IMR-90 (cell line): ENCODE results near the gene APOL3. TPM values are rescaled to one million over a fixed set of nuclear protein-coding genes. Genes with fewer than 3 reads are reported as not detected.

Experiments used
- ATAC-seq: fragments of 200-7000 bp; cut with Tn5 transposase; 2 replicates; pipeline ENCODE4 v1.9.1; 2020; ENCODE audit warnings: low read depth, mild to moderate bottlenecking, moderate library complexity
- BruUV-seq: library from RNA; stranded (reverse); fragments of 400-500 nt; replicated peaks from 2 replicates; lab custom pipeline; 2021; lab: Mats Ljungman, UMichigan
- CTCF ChIA-PET: fragments of 300-600 bp; formaldehyde crosslinking; extraction: SDS; loops from one replicate; lab custom pipeline; 2021; ENCODE audit warnings: antibody characterized with exemption; lab: Yijun Ruan, JAX
- POLR2A ChIA-PET: fragments of 300-600 bp; sonication (Branson Sonifier 250); formaldehyde crosslinking; loops from one replicate; lab custom pipeline; 2022; ENCODE audit warnings: antibody characterized with exemption; ENCODE audit not compliant: unreplicated experiment; lab: Charles Lee
- DNase-seq: peaks from one replicate; pipeline ENCODE4 v3.0.0; 2013
- H2AFZ ChIP-seq: replicated peaks from 2 replicates; pipeline ENCODE3; 2013; ENCODE audit warnings: low read length, mild to moderate bottlenecking; ENCODE audit not compliant: poor library complexity
- H2AK5ac ChIP-seq: 2 replicates; pipeline ENCODE4 v1.6.1; 2013; ENCODE audit warnings: low read depth, low read length, inconsistent platforms
- H2AK9ac ChIP-seq: replicated peaks from 2 replicates; pipeline ENCODE3; 2013; ENCODE audit warnings: mild to moderate bottlenecking, low read depth, low read length, moderate library complexity; ENCODE audit not compliant: poor library complexity
- H2BK120ac ChIP-seq: 2 replicates; pipeline ENCODE4 v1.6.1; 2013; ENCODE audit warnings: low read depth, low read length, inconsistent platforms
- H2BK15ac ChIP-seq: 3 replicates; pipeline ENCODE4 v1.6.1; 2013; ENCODE audit warnings: low read depth, low read length, inconsistent platforms
- H2BK20ac ChIP-seq: 2 replicates; pipeline ENCODE4 v1.6.1; 2013; ENCODE audit warnings: low read depth, mild to moderate bottlenecking, inconsistent platforms, low read length, moderate library complexity
- H2BK5ac ChIP-seq: 2 replicates; pipeline ENCODE4 v1.6.1; 2013; ENCODE audit warnings: mild to moderate bottlenecking, low read depth, low read length, inconsistent platforms; ENCODE audit not compliant: poor library complexity, severe bottlenecking
- H3K14ac ChIP-seq: replicated peaks from 2 replicates; pipeline ENCODE4 v1.6.1; 2013; ENCODE audit warnings: low read depth, low read length, inconsistent platforms
- H3K18ac ChIP-seq: 2 replicates; pipeline ENCODE4 v1.6.1; 2013; ENCODE audit warnings: low read depth, low read length, control low read depth
- H3K23ac ChIP-seq: 2 replicates; pipeline ENCODE4 v1.6.1; 2013; ENCODE audit warnings: low read depth, low read length, inconsistent platforms
- H3K27ac ChIP-seq: 2 replicates; pipeline ENCODE4 v1.5.1; 2013; ENCODE audit warnings: mild to moderate bottlenecking, control low read depth, low read length; ENCODE audit not compliant: insufficient read depth
- H3K27me3 ChIP-seq: 2 replicates; pipeline ENCODE4 v1.6.1; 2013; ENCODE audit warnings: low read length; ENCODE audit not compliant: control insufficient read depth, insufficient read depth
- H3K36me3 ChIP-seq: 2 replicates; pipeline ENCODE4 v1.6.1; 2013; ENCODE audit warnings: low read length, mixed read lengths; ENCODE audit not compliant: control insufficient read depth, insufficient read depth
- H3K4ac ChIP-seq: 2 replicates; pipeline ENCODE4 v1.6.1; 2013; ENCODE audit warnings: low read depth, low read length, inconsistent platforms
- H3K4me1 ChIP-seq: 2 replicates; pipeline ENCODE4 v1.6.1; 2013; ENCODE audit warnings: low read length, mixed read lengths; ENCODE audit not compliant: control insufficient read depth, insufficient read depth
- H3K4me2 ChIP-seq: 2 replicates; pipeline ENCODE4 v1.6.1; 2013; ENCODE audit warnings: low read depth, mild to moderate bottlenecking, control low read depth, low read length, moderate library complexity
- H3K4me3 ChIP-seq: 2 replicates; pipeline ENCODE4 v1.5.1; 2013; ENCODE audit warnings: low read depth, mild to moderate bottlenecking, control low read depth, low read length, moderate library complexity; ENCODE audit not compliant: insufficient read depth
- H3K56ac ChIP-seq: 2 replicates; pipeline ENCODE4 v1.6.1; 2013; ENCODE audit warnings: low read length, inconsistent platforms; ENCODE audit not compliant: insufficient read depth; ENCODE audit errors: extremely low read depth
- H3K79me1 ChIP-seq, 2 experiments: 2 replicates each; pipeline ENCODE4 v1.6.1; 2013; ENCODE audit warnings: low read length in 2 of 2, inconsistent platforms in 1 of 2, low read depth in 1 of 2
- H3K9ac ChIP-seq: 2 replicates; pipeline ENCODE4 v1.6.1; 2013; ENCODE audit warnings: low read depth, low read length, control low read depth
- H3K9me1 ChIP-seq: 2 replicates; pipeline ENCODE4 v1.6.1; 2013; ENCODE audit warnings: low read length, inconsistent platforms; ENCODE audit not compliant: insufficient read depth
- H3K9me3 ChIP-seq: 2 replicates; pipeline ENCODE4 v1.6.1; 2013; ENCODE audit warnings: low read length; ENCODE audit not compliant: control insufficient read depth, insufficient read depth
- H4K20me1 ChIP-seq: 2 replicates; pipeline ENCODE4 v1.6.1; 2013; ENCODE audit warnings: low read length, inconsistent platforms; ENCODE audit not compliant: insufficient read depth
- H4K5ac ChIP-seq: 2 replicates; pipeline ENCODE4 v1.6.1; 2013; ENCODE audit warnings: mild to moderate bottlenecking, low read depth, low read length, control low read depth
- H4K8ac ChIP-seq, 2 experiments: 2 replicates each; pipeline ENCODE4 v1.6.1; 2013; ENCODE audit warnings: low read depth in 2 of 2, low read length in 2 of 2, control low read depth in 1 of 2, inconsistent platforms in 1 of 2
- H4K91ac ChIP-seq: 2 replicates; pipeline ENCODE4 v1.6.1; 2013; ENCODE audit warnings: low read depth, low read length, inconsistent platforms; ENCODE audit not compliant: insufficient read depth
- BHLHE40 ChIP-seq: fragments of 150-350 bp; IDR thresholded peaks from 2 replicates; pipeline ENCODE4 v1.6.1; 2016; ENCODE audit warnings: mild to moderate bottlenecking, low read depth, low read length
- CEBPB ChIP-seq: IDR thresholded peaks from 2 replicates; pipeline ENCODE4 v1.6.1; 2012; ENCODE audit warnings: low read depth, low read length, improper control_type of control experiment
- CHD1 ChIP-seq: IDR thresholded peaks from 2 replicates; pipeline ENCODE4 v1.6.1; 2012; ENCODE audit warnings: low read depth, low read length, improper control_type of control experiment
- ELK1 ChIP-seq: fragments of 150-350 bp; IDR thresholded peaks from 2 replicates; pipeline ENCODE4 v1.6.1; 2016; ENCODE audit warnings: low read depth, mild to moderate bottlenecking, low read length, moderate library complexity, borderline replicate concordance
- MAFK ChIP-seq: IDR thresholded peaks from 2 replicates; pipeline ENCODE4 v1.6.1; 2012; ENCODE audit warnings: low read depth, low read length, improper control_type of control experiment
- MAZ ChIP-seq: IDR thresholded peaks from 2 replicates; pipeline ENCODE4 v1.6.1; 2012; ENCODE audit warnings: low read depth, mild to moderate bottlenecking, low read length, improper control_type of control experiment, moderate library complexity, borderline replicate concordance
- MXI1 ChIP-seq: IDR thresholded peaks from 2 replicates; pipeline ENCODE4 v1.6.1; 2012; ENCODE audit warnings: low read depth, mild to moderate bottlenecking, low read length, moderate library complexity, borderline replicate concordance
- NFE2L2 ChIP-seq: fragments of 150-350 bp; IDR thresholded peaks from 2 replicates; pipeline ENCODE4 v1.6.1; 2016; ENCODE audit warnings: low read depth, mild to moderate bottlenecking, low read length
- POLR2A ChIP-seq: IDR thresholded peaks from 2 replicates; pipeline ENCODE4 v1.6.1; 2012; ENCODE audit warnings: mild to moderate bottlenecking, low read depth, low read length
- RAD21 ChIP-seq: IDR thresholded peaks from 2 replicates; pipeline ENCODE4 v1.6.1; 2012; ENCODE audit warnings: low read length, improper control_type of control experiment
- RFX5 ChIP-seq: IDR thresholded peaks from 2 replicates; pipeline ENCODE4 v1.8.0; 2012; ENCODE audit warnings: low read depth, mild to moderate bottlenecking, low read length, moderate library complexity
- SMC3 ChIP-seq: fragments of 150-350 bp; IDR thresholded peaks from 2 replicates; pipeline ENCODE4 v1.6.1; 2016; ENCODE audit warnings: low read depth, mild to moderate bottlenecking, antibody characterized with exemption, low read length, moderate library complexity
- USF2 ChIP-seq: fragments of 150-350 bp; IDR thresholded peaks from 2 replicates; pipeline ENCODE4 v1.6.1; 2017; ENCODE audit warnings: mild to moderate bottlenecking, antibody characterized with exemption, low read length, low read depth
- WGBS, 2 experiments: methylation state at CpG; one replicate each; pipeline versions ENCODE4 v1.1.5 to v1.1.7; 2013; ENCODE audit warnings: missing lambda C conversion rate in 2 of 2; ENCODE audit not compliant: insufficient read length in 1 of 2; ENCODE audit errors: extremely low coverage in 2 of 2; 5-methylcytosine and 5-hydroxymethylcytosine counted together
- dilution Hi-C: fragments of 300-500 bp; cut with HindIII; formaldehyde crosslinking; loops from one replicate; pipeline ENCODE4 v1.14.3; 2018; ENCODE audit warnings: low sequenced_read_pairs; ENCODE audit not compliant: unreplicated experiment
- in situ Hi-C: fragments of 300-500 bp; cut with MboI; formaldehyde crosslinking; loops from 3 replicates; pipeline ENCODE4 v1.14.3; 2019; ENCODE audit warnings: low sequenced_read_pairs, inconsistent platforms, mixed read lengths
- intact Hi-C: fragments of 100-400 bp; cut with micrococcal nuclease; formaldehyde crosslinking; loops from 2 replicates; pipeline ENCODE4 v1.10.0; 2022
- polyA plus RNA-seq, 3 experiments: library from polyadenylated mRNA; depleted of rRNA; stranded (reverse); fragments of >200 nt; gene quantifications; 2 replicates each; pipeline ENCODE4 v1.2.3, GENCODE V29; 2012; ENCODE audit warnings: low replicate concordance in 1 of 3
- total RNA-seq: library from RNA; depleted of rRNA; stranded (reverse); fragments of >200 nt; gene quantifications from 2 replicates; pipeline ENCODE4 v1.2.3, GENCODE V29; 2012
- TF ChIP-seq, protein P1 (sequence below): conservative IDR thresholded peaks from 2 replicates; pipeline ENCODE4 v1.5.1; 2012; ENCODE audit warnings: mild to moderate bottlenecking, low read depth, low read length, improper control_type of control experiment

Gene APOL3
- total and polyA plus RNA-seq, 2 of the 4 experiments (the other 2 are of a cell fraction) = 1.4 to 2.3 TPM

DNA sequence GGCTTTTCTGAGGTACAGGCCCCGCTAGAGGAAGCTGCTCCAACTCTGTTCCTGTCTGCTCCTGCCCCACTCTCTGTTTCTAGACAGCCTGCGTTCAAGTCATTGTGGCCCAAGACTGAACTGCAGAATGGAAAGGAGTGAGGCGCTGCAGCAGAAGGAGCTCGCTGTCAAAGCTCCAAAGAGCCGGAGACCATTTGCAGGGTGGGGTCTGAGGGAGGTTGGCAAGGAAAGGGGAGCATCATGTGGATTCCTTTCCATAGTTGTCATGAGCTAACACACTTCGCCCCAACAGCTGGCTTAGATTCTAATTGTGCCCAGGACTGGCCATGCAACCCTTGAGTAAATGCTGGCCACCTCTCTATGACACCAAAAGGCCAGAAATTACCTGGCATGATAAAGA is 22.3 kb upstream of the APOL3 start:
- Histone ChIP-seq H3K4ac (no peak overlapping the region), H2BK5ac (no peak overlapping the region), H2AK5ac (no peak overlapping the region), H4K5ac (no peak overlapping the region), H3K9me1 (no peaks in the 10 kb centered on the region; the same call in 1 of the 2 replicates), H3K18ac (no peak overlapping the region), H3K79me1 (no peaks in the 10 kb centered on the region), H2BK15ac (no peak overlapping the region), H2AK9ac (no peak overlapping the region), H3K27ac (no peak overlapping the region), H3K23ac (no peak overlapping the region), H4K8ac (no peak overlapping the region), H3K56ac (no peak overlapping the region), H3K14ac (no peak overlapping the region), H2AFZ (no peak overlapping the region), H3K4me2 (no peak overlapping the region), H4K91ac (no peak overlapping the region), H3K9ac (no peak overlapping the region), H3K9me3 (no peaks in the 10 kb centered on the region), H2BK20ac (no peak overlapping the region), H4K20me1 (no peaks in the 10 kb centered on the region), H3K4me3 (no peak overlapping the region), H3K36me3 (no peaks in the 10 kb centered on the region), H2BK120ac (no peak overlapping the region), H3K27me3 (peaks cover 39% of the 10 kb centered on the region), H3K4me1 (no peaks in the 10 kb centered on the region)
- no peak for TF ChIP-seq POLR2A
- TF ChIP-seq, protein P1, sequence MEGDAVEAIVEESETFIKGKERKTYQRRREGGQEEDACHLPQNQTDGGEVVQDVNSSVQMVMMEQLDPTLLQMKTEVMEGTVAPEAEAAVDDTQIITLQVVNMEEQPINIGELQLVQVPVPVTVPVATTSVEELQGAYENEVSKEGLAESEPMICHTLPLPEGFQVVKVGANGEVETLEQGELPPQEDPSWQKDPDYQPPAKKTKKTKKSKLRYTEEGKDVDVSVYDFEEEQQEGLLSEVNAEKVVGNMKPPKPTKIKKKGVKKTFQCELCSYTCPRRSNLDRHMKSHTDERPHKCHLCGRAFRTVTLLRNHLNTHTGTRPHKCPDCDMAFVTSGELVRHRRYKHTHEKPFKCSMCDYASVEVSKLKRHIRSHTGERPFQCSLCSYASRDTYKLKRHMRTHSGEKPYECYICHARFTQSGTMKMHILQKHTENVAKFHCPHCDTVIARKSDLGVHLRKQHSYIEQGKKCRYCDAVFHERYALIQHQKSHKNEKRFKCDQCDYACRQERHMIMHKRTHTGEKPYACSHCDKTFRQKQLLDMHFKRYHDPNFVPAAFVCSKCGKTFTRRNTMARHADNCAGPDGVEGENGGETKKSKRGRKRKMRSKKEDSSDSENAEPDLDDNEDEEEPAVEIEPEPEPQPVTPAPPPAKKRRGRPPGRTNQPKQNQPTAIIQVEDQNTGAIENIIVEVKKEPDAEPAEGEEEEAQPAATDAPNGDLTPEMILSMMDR = no peak
- TF ChIP-seq NFE2L2 = no peak
- no peak for TF ChIP-seq USF2
- no peak for TF ChIP-seq SMC3
- no peak for TF ChIP-seq RFX5
- no peak for TF ChIP-seq BHLHE40
- TF ChIP-seq MAZ = no peak
- TF ChIP-seq MXI1 = no peak
- TF ChIP-seq CEBPB = no peak
- TF ChIP-seq ELK1 = no peak
- TF ChIP-seq RAD21 = no peak
- TF ChIP-seq CHD1 = no peak
- TF ChIP-seq MAFK = no peak
- dilution Hi-C loops = no loop called here
- DNase-seq (no peak), ATAC-seq (no peak)
- ChIA-PET POLR2A (no interaction called here), CTCF (interaction anchor here (1.4 kb wide), 1 partner anchor 38 kb away, joined by 4 read pairs; no protein-coding TSS in a partner anchor)
- intact Hi-C loops = no loop called here
- in situ Hi-C loops = loop anchor here (5.0 kb wide), 1 partner anchor 41 kb away; no protein-coding TSS in a partner anchor
- 100% methylated on average over 4 of the region's 6 CpGs; no CpG with 5 or more reads in 1 of the 2 experiments for WGBS, 2 experiments
- no TSS peak for BruUV-seq
